Osteoblast (primary cell): Measurements from ENCODE around the gene RBM20. TPM values are rescaled to one million over a fixed set of nuclear protein-coding genes. Genes with fewer than 3 reads are reported as not detected.

Source experiments
- DNase-seq: peaks from one replicate; pipeline ENCODE4 v3.0.0; 2011; ENCODE audit warnings: low spot score, mixed read lengths; ENCODE audit not compliant: insufficient read length; ENCODE audit errors: missing footprints
- H2AFZ ChIP-seq: 2 replicates; pipeline ENCODE4 v1.6.0; 2011; ENCODE audit warnings: mild to moderate bottlenecking, low read length
- H3K27ac ChIP-seq: 2 replicates; pipeline ENCODE4 v1.5.1; 2011; ENCODE audit warnings: mild to moderate bottlenecking, low read depth, low read length, moderate library complexity
- H3K27me3 ChIP-seq: 2 replicates; pipeline ENCODE4 v1.6.0; 2012; ENCODE audit warnings: mild to moderate bottlenecking, control low read depth, inconsistent platforms, low read length, moderate library complexity; ENCODE audit not compliant: insufficient read depth
- H3K36me3 ChIP-seq: 2 replicates; pipeline ENCODE4 v1.5.1; 2011; ENCODE audit warnings: mild to moderate bottlenecking, low read length, control low read depth, moderate library complexity; ENCODE audit not compliant: insufficient read depth
- H3K4me1 ChIP-seq: 2 replicates; pipeline ENCODE4 v1.5.1; 2011; ENCODE audit warnings: mild to moderate bottlenecking, low read length, control low read depth, moderate library complexity; ENCODE audit not compliant: insufficient read depth
- H3K4me2 ChIP-seq: 2 replicates; pipeline ENCODE4 v1.6.0; 2011; ENCODE audit warnings: mild to moderate bottlenecking, low read length; ENCODE audit not compliant: insufficient read depth
- H3K4me3 ChIP-seq: fragments of 200-600 bp; sonication (generic); 3 replicates; pipeline ENCODE4 v1.5.1; 2012; ENCODE audit warnings: mild to moderate bottlenecking, low read length, inconsistent platforms; ENCODE audit not compliant: insufficient read depth
- H3K79me2 ChIP-seq: 2 replicates; pipeline ENCODE4 v1.6.0; 2012; ENCODE audit warnings: mild to moderate bottlenecking, low read length, control low read depth, inconsistent platforms; ENCODE audit not compliant: insufficient read depth
- H3K9me3 ChIP-seq: 2 replicates; pipeline ENCODE4 v1.5.1; 2011; ENCODE audit warnings: low read depth, low read length, control low read depth
- H4K20me1 ChIP-seq: 2 replicates; pipeline ENCODE4 v1.6.0; 2012; ENCODE audit warnings: mild to moderate bottlenecking, low read length, control low read depth; ENCODE audit not compliant: insufficient read depth
- total RNA-seq: library from RNA; depleted of rRNA; stranded (reverse); fragments of >200 nt; gene quantifications from 2 replicates; pipeline ENCODE4 v1.2.3, GENCODE V29; 2012
- TF ChIP-seq, protein P1 (sequence below): IDR thresholded peaks from 2 replicates; pipeline ENCODE4 v1.5.1; 2011; ENCODE audit warnings: mild to moderate bottlenecking, low read depth, low read length, moderate library complexity; ENCODE audit errors: extremely low read depth

RBM20 gene
- total RNA-seq, 1 donor: not detected

DNA sequence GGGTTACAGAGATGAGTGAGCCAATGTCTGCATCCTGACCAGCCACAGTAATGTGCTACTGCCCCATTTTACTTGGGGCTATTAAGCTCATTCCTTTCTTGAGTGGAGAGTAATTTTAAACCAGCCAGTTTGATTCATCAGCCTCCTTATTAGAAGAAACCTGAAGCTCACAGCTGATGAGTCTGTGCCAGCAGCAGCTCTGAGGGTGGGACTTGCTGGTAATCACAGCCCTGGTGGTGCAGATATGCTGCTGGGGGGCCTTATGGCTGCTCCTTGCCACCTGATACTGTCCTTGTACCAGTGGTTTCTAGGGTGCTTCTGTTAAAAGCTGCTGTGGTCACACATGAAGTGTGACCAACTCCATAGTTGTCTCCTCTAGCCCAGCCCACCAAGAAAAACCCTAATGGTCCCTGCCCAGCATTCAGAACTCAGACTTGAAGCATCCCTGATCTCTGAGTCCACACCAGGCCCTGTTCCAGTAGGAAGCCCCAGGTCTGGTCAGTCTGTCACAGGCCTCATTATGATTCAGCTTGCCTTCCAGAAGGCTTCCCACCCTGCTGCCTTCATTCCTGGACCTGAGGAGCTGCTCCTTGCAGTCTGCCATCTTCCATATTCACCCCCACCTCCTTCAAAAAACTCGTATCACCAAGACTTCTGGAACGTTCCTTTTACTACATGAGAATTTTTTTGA is 28.9 kb upstream of the RBM20 start:
- Histone ChIP-seq H3K4me3 (no peak overlapping the region), H3K4me2 (no peak overlapping the region), H3K27me3 (peaks cover 12% of the 10 kb centered on the region), H3K79me2 (no peaks in the 10 kb centered on the region), H3K9me3 (no peaks in the 10 kb centered on the region), H4K20me1 (no peaks in the 10 kb centered on the region), H3K27ac (no peak overlapping the region), H3K4me1 (no peaks in the 10 kb centered on the region), H3K36me3 (no peaks in the 10 kb centered on the region), H2AFZ (no peak overlapping the region)
- TF ChIP-seq, protein P1, sequence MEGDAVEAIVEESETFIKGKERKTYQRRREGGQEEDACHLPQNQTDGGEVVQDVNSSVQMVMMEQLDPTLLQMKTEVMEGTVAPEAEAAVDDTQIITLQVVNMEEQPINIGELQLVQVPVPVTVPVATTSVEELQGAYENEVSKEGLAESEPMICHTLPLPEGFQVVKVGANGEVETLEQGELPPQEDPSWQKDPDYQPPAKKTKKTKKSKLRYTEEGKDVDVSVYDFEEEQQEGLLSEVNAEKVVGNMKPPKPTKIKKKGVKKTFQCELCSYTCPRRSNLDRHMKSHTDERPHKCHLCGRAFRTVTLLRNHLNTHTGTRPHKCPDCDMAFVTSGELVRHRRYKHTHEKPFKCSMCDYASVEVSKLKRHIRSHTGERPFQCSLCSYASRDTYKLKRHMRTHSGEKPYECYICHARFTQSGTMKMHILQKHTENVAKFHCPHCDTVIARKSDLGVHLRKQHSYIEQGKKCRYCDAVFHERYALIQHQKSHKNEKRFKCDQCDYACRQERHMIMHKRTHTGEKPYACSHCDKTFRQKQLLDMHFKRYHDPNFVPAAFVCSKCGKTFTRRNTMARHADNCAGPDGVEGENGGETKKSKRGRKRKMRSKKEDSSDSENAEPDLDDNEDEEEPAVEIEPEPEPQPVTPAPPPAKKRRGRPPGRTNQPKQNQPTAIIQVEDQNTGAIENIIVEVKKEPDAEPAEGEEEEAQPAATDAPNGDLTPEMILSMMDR: no peak
- no peak for DNase-seq

DNA sequence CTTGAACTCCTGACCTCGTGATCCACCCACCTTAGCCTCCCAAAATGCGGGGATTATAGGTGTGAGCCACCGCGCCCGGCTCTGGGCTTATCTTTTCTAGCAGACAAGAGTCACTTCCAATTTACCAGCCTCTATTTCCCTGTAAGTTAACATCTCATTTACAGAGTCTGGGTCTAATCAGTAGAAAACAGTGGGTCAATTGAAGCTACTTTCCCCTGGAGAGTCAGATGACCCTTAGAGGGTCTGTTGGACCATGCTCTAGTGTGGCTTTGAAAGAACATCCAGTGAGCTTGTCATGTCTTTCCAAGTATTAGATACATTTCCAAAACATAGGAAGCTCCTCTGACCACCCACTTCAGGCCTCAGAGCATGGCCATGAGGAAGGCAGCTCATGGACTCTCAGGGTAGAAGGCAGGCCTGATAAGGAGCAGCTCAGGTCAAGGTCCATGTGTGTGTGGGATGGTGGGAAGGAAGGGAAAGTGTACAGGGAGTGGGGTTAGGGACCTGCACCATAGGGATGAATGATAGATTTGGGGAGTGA is 27.6 kb upstream of the RBM20 start:
- TF ChIP-seq, protein P1: no peak
- DNase-seq: no peak

DNA sequence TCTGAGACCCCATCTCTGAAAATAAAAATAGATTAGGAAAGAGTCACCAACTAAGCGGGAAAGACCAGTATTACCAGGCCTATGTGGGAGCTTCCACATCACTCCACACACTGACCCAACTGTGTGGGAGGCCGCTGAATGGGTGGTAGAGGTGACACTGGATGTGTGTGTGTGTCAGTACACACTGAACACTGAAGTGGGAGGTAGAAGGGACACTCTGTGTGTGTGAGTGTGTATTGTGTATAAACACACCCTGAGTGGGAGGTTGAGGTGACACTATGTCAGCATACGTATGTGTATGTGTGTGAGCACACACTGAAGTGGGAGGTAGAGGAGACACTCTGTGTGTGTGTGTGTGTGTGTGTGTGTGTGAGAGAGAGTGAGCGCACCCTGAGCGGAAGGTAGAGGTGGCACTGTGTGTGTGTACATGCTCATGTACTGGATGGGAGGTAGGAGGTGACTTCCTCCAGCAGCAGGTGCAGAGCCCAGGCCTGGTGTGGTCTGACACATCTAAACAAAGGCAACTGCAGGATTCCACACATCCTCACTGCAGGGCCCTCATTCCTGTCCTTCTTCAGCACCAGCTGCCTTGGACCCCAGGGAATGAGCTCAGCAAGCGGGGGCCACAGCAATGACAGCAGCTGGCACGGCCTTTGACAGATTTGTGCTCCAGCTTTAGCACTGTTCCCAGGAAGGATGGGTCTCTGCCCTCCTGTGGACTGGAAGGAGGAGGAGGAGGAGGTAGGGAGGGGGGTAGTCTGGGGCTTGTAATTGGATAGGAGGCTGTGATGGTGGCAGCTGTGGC is 26.5 kb upstream of the RBM20 start:
- H3K4me2 ChIP-seq: no peak overlapping the region
- H2AFZ ChIP-seq: no peak overlapping the region
- DNase-seq: no peak
- H4K20me1 ChIP-seq: no peaks in the 10 kb centered on the region
- no peaks in the 10 kb centered on the region for H3K9me3 ChIP-seq
- peaks cover 7% of the 10 kb centered on the region for H3K27me3 ChIP-seq
- H3K36me3 ChIP-seq: no peaks in the 10 kb centered on the region
- no peak overlapping the region for H3K4me3 ChIP-seq
- no peak overlapping the region for H3K27ac ChIP-seq
- no peaks in the 10 kb centered on the region for H3K4me1 ChIP-seq
- H3K79me2 ChIP-seq: no peaks in the 10 kb centered on the region
- TF ChIP-seq, protein P1: no peak

More for the DNA sequence above, 27.6 kb upstream of the RBM20 start:
- Histone ChIP-seq H3K36me3 (no peaks in the 10 kb centered on the region), H3K27ac (no peak overlapping the region), H3K79me2 (no peaks in the 10 kb centered on the region), H4K20me1 (no peaks in the 10 kb centered on the region), H2AFZ (no peak overlapping the region), H3K4me1 (no peaks in the 10 kb centered on the region), H3K27me3 (peaks cover 11% of the 10 kb centered on the region), H3K9me3 (no peaks in the 10 kb centered on the region), H3K4me2 (no peak overlapping the region), H3K4me3 (no peak overlapping the region)

DNA sequence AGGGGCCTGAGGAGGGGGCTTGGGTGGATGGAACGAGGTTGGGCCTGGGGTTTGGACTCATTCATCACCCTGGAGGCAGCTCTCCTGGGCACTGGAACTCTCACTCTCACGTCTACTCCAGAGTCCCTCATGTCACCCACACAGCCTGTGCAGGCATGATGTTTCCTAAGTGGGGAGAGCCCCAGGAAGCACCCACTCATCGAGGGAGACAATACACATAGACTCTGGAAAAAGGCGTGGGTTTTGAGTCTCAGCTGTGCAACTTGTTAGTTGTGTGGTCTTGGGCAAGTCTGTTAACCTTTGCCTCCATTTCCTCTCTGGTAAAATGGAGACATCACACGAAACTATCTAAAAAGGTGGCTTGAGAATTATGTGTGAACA is 25.9 kb upstream of the RBM20 start:
- Histone ChIP-seq H3K27ac (no peak overlapping the region), H4K20me1 (no peaks in the 10 kb centered on the region), H3K9me3 (no peaks in the 10 kb centered on the region), H3K4me1 (no peaks in the 10 kb centered on the region), H2AFZ (no peak overlapping the region), H3K4me2 (no peak overlapping the region), H3K4me3 (no peak overlapping the region), H3K79me2 (no peaks in the 10 kb centered on the region), H3K27me3 (peaks cover 4% of the 10 kb centered on the region), H3K36me3 (no peaks in the 10 kb centered on the region)
- DNase-seq: no peak
- TF ChIP-seq, protein P1: no peak
